Thoracic aorta (tissue), 2 donors: ENCODE measurements around the gene HOXB9. TPM values are rescaled to one million over a fixed set of nuclear protein-coding genes. Genes with fewer than 3 reads are reported as not detected.
A peak's percentile ranks its signal among the peaks of the same experiment; 100 is the strongest.

ENCODE experiments used
- ATAC-seq: fragments of 150-250 bp; one replicate; pipeline ENCODE4 v1.8.0; 2017; ENCODE audit warnings: low read depth; ENCODE audit not compliant: insufficient number of reproducible peaks, low FRiP score
- DNase-seq: peaks from one replicate; pipeline ENCODE4 v3.0.0-alpha.2; 2020; ENCODE audit warnings: low spot score
- H3K27ac ChIP-seq, 2 donors: fragments of 200-600 bp; sonication (generic); 1 replicate in 1 of 2; 2 replicates in 1 of 2; pipeline ENCODE4 v1.5.1; 2016; ENCODE audit warnings: mild to moderate bottlenecking in 2 of 2, moderate library complexity in 2 of 2
- H3K27me3 ChIP-seq: fragments of 200-600 bp; sonication (generic); replicated peaks from 2 replicates; pipeline ENCODE4 v1.6.0; 2016; ENCODE audit warnings: mild to moderate bottlenecking; ENCODE audit not compliant: insufficient read depth
- H3K36me3 ChIP-seq: fragments of 200-600 bp; sonication (generic); one replicate; pipeline ENCODE4 v1.5.1; 2016
- H3K4me1 ChIP-seq, 2 donors: fragments of 200-600 bp; sonication (generic); 1 replicate in 1 of 2; 2 replicates in 1 of 2; pipeline versions ENCODE4 v1.5.1 to v1.6.0; 2016; ENCODE audit warnings: low read depth in 2 of 2, mild to moderate bottlenecking in 1 of 2; ENCODE audit not compliant: control insufficient read depth in 1 of 2
- H3K4me3 ChIP-seq: fragments of 200-600 bp; sonication (generic); 2 replicates; pipeline ENCODE4 v1.5.1; 2016; ENCODE audit warnings: mild to moderate bottlenecking
- H3K9me3 ChIP-seq: fragments of 200-600 bp; sonication (generic); 2 replicates; pipeline ENCODE4 v1.5.1; 2016
- total RNA-seq, 2 donors: library from RNA; depleted of rRNA; stranded (reverse); fragments of >200 nt; gene quantifications; one replicate each; pipeline versions ENCODE4 v1.1.0 to v1.2.3, GENCODE V29; 2016
- TF ChIP-seq, protein P1 (sequence below): fragments of 200-600 bp; sonication (generic); IDR thresholded peaks from one replicate; pipeline ENCODE4 v1.5.1; 2019; ENCODE audit warnings: antibody characterized with exemption

Gene HOXB9
- total RNA-seq, 2 donors from 2014 or later: not detected

DNA sequence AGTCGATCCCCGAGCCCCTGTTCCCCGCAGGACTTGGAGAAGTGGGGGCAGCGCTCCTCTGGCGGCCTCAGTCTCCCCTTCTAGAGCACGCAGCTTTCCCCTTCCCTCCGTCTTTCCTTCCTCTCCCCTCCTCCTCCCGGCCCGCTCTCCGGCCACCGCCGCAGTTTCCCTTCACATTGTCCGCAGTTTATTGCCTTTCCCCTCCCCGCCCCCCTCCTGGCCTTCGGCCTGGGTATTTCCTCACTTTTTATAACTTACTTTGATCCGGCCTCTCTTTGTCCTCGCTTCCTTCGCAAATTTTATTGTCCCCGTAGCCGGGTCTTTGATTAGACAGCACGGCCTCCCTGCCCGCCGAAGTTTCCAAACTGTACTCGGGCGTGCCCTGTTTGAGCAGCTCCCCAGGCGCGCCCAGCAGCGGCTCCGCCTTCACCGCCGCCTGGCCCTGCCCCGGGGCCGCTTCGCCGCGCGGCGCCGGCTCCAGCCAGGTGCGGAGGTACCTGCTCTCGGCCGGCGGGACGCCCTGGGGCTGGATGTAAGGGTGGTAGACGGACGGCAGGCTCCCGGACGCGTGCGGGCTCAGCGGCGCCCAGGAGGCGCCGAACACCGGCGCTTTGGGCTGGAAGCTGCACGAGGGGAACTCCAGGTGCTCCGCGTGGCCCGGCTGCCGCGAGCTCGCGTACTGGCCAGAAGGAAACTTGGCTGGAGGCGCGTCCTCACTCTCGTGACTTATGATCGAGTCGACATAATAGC, 488 bp downstream of the HOXB9 start:
- TF ChIP-seq, protein P1, sequence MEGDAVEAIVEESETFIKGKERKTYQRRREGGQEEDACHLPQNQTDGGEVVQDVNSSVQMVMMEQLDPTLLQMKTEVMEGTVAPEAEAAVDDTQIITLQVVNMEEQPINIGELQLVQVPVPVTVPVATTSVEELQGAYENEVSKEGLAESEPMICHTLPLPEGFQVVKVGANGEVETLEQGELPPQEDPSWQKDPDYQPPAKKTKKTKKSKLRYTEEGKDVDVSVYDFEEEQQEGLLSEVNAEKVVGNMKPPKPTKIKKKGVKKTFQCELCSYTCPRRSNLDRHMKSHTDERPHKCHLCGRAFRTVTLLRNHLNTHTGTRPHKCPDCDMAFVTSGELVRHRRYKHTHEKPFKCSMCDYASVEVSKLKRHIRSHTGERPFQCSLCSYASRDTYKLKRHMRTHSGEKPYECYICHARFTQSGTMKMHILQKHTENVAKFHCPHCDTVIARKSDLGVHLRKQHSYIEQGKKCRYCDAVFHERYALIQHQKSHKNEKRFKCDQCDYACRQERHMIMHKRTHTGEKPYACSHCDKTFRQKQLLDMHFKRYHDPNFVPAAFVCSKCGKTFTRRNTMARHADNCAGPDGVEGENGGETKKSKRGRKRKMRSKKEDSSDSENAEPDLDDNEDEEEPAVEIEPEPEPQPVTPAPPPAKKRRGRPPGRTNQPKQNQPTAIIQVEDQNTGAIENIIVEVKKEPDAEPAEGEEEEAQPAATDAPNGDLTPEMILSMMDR: no peak
- ATAC-seq: no peak
- peaks cover 18 to 20% of the 10 kb centered on the region in 2 donors for H3K4me1 ChIP-seq
- no peak overlapping the region for H3K27ac ChIP-seq
- no peak for DNase-seq
- H3K4me3 ChIP-seq: peak overlapping the region; percentile 62
- H3K27me3 ChIP-seq: peaks cover 26% of the 10 kb centered on the region
- no peaks in the 10 kb centered on the region for H3K9me3 ChIP-seq
- H3K36me3 ChIP-seq: no peaks in the 10 kb centered on the region

DNA sequence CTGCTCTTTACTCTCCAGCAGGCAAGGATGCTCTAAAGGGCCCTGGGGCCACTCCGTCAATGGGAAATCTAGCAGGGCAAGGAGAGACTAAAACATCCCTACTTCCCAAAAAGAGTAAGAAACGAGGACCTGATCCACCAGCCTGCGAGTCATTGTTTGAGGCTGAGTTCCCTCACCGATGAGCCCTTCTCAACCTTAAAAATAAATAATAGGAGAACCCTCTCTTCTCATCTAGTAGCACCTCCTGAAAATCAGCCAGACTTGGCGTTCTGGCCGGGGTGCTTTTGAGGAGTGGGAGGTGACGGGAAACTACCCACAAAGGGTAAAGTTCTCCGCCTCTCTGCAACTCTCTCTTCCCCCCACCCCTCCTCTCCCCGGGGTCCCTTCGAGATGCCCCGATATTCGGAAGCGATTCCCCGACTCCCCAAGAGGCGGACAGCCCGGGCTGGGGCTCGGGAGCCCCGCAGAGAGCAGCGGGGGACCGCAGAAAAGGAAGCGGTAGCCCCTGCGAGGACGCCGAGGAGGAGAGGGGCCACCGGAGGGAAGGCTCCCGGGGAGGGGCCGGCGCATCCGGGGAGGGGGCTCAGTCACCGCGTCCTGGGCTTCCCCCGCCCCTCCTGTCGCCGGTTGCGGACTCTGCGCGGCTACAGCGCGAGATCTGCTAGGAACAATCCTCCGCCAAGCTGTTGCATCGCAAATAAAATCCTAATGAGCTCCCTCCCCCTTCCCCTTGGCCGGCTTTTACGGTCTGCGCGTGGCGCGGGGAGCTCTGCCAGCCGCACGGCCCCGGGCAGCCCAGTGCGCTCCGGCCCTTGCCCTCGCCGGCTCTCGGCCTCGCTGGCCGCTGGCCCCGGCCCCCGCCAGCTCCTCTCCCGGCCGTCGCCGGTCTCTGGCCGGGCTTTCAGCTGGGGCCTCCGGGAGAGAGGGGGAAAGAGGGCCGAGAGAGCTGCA, 1.3 kb downstream of the HOXB9 start:
- DNase-seq (no peak), ATAC-seq (no peak)
- Histone ChIP-seq H3K9me3 (no peaks in the 10 kb centered on the region), H3K4me3 (peak overlapping the region; percentile 62), H3K36me3 (no peaks in the 10 kb centered on the region), H3K27me3 (peaks cover 21% of the 10 kb centered on the region), H3K4me1 (peaks cover 18 to 20% of the 10 kb centered on the region in 2 donors), H3K27ac (no peak overlapping the region)
- TF ChIP-seq, protein P1: no peak

DNA sequence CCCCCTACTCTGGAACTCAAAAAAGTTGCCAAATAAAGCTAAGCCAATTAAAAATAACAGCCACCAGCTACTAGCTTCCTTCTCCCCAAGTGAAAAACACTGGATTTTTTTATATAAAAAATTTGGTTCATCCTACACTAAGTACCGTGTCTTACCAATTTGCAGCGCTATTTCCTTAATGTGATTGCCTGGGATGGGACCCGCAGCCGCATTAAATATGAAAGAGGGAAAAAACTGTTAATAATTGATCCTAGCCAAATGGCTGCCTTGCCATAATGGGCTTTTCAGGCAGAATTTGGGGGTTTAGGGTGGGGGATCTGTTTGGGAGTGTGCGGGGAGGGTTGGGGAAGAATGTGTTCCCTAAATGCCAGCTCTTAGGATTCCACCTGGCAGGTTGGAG, 2.0 kb downstream of the HOXB9 start:
- peaks cover 28% of the 10 kb centered on the region for H3K27me3 ChIP-seq
- TF ChIP-seq, protein P1: no peak
- no peak overlapping the region for H3K27ac ChIP-seq
- DNase-seq (no peak), ATAC-seq (no peak)
- peaks cover 18 to 20% of the 10 kb centered on the region in 2 donors for H3K4me1 ChIP-seq
- no peaks in the 10 kb centered on the region for H3K9me3 ChIP-seq
- H3K4me3 ChIP-seq: no peak overlapping the region
- H3K36me3 ChIP-seq: no peaks in the 10 kb centered on the region

DNA sequence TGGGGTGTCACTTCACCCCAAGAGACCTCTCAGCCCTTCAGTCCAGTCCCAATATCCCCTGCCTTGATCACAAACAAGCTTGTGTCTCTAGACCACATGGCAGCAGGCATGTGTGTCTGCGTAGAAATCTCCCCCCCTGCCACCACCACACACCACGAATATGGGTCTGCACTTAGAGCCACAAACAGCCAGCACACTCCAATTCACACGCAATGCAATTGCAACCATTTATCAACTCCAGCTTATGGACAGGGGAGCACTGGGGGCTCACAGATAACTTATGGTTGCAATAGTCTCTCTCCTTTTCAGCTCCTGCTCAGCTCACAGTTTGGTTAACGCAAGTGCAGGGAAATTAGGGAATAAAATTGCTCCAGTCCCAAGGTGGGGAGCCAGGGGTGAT, 2.6 kb downstream of the HOXB9 start:
- Histone ChIP-seq H3K27me3 (peaks cover 28% of the 10 kb centered on the region), H3K9me3 (no peaks in the 10 kb centered on the region), H3K4me3 (no peak overlapping the region), H3K4me1 (peaks cover 18 to 20% of the 10 kb centered on the region in 2 donors), H3K36me3 (no peaks in the 10 kb centered on the region), H3K27ac (no peak overlapping the region)
- DNase-seq (no peak), ATAC-seq (no peak)
- TF ChIP-seq, protein P1: no peak

DNA sequence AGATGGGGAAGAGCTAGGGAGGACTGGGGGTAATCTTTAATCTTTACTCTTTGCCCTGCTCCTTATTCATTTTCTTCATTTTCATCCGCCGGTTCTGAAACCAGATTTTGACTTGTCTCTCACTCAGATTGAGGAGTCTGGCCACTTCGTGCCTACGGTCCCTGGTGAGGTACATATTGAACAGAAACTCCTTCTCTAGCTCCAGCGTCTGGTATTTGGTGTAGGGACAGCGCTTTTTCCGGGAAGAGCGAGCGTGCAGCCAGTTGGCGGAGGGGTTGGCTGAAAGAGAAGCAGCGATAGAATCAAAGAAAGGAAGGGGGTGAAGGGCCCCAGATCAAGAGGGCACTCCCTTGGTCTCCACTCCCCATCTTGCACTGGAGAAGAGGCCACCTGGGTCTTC, 3.3 kb downstream of the HOXB9 start:
- TF ChIP-seq, protein P1: no peak
- H3K4me3 ChIP-seq: no peak overlapping the region
- no peak overlapping the region for H3K27ac ChIP-seq
- H3K27me3 ChIP-seq: peaks cover 25% of the 10 kb centered on the region
- no peak for ATAC-seq
- no peaks in the 10 kb centered on the region for H3K9me3 ChIP-seq
- no peak for DNase-seq
- H3K4me1 ChIP-seq: peaks cover 18 to 26% of the 10 kb centered on the region in 2 donors
- no peaks in the 10 kb centered on the region for H3K36me3 ChIP-seq
